ENCODE measurements around the gene AZIN2.
"Not testable (repeated sequence)": the region's sequence is repeated elsewhere in the genome, so short reads cannot be mapped to it uniquely, and the experiment has no call there.

AZIN2 gene

DNA sequence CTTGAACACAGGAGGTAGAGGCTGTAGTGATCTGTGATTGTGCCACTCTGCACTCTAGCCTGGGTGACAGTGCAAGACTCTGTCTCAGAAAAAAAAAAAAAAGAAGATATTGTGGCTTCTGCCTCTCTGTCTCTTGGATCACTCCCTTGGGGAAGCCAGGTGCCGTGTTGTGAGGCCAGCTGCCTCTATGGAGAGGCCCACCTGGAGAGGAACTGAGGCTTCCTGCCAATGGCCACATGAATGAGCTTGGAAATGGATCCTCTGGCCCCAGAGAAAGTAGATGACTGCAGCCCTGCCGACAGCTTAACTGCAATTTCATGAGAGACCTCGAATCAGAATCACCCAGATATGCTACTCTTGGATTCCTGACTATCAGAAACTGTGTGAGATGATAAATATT is 24.5 kb upstream of the AZIN2 start:
- DNase-seq (ENCODE audit: extremely low spot score) = no peak
- ChIA-PET POLR2A (interaction anchor here (0.7 kb wide), 1 partner anchor 125 kb away, joined by 3 read pairs; no protein-coding TSS in a partner anchor), CTCF (interaction anchor here (0.7 to 5.9 kb wide), 16 partner anchors 10 to 631 kb away, joined by 3 to 107 read pairs (median 4); no protein-coding TSS in a partner anchor)
- TF ChIP-seq CTCF (IDR thresholded peaks at IDR 0.05; ENCODE audit: control extremely low read depth, extremely low read depth, low read depth, missing control alignments) = no peak

GRCh38 chr1:33057095-33057494 is 23.9 kb upstream of the AZIN2 start:
- POLR2A ChIA-PET = interaction anchor here (0.5 to 0.7 kb wide), 3 partner anchors 94 to 124 kb away, joined by 3 to 7 read pairs (median 3); no protein-coding TSS in a partner anchor
- DNase-seq (ENCODE audit: extremely low spot score) = no peak
- CTCF ChIA-PET = interaction anchor here (0.7 to 5.9 kb wide), 14 partner anchors 10 to 414 kb away, joined by 3 to 107 read pairs (median 4); no protein-coding TSS in a partner anchor
- TF ChIP-seq CTCF (IDR thresholded peaks at IDR 0.05; ENCODE audit: control extremely low read depth, extremely low read depth, low read depth, missing control alignments) = no peak

GRCh38 chr1:33060579-33061083 is 20.3 kb upstream of the AZIN2 start:
- ChIA-PET CTCF (interaction anchor here (0.9 to 1.4 kb wide), 2 partner anchors 26 to 128 kb away, joined by 3 read pairs; no protein-coding TSS in a partner anchor), POLR2A (no interaction called here)
- no peak for DNase-seq (ENCODE audit: extremely low spot score)
- no peak for TF ChIP-seq CTCF (IDR thresholded peaks at IDR 0.05; ENCODE audit: control extremely low read depth, extremely low read depth, low read depth, missing control alignments)

GRCh38 chr1:33061834-33062233 is 19.1 kb upstream of the AZIN2 start:
- DNase-seq (ENCODE audit: extremely low spot score) = no peak
- ChIA-PET CTCF (interaction anchor here (1.4 kb wide), 1 partner anchor 25 kb away, joined by 3 read pairs; no protein-coding TSS in a partner anchor), POLR2A (no interaction called here)
- no peak for TF ChIP-seq CTCF (IDR thresholded peaks at IDR 0.05; ENCODE audit: control extremely low read depth, extremely low read depth, low read depth, missing control alignments)

- DNase-seq (ENCODE audit: extremely low spot score); CTCF ChIA-PET; POLR2A ChIA-PET: not testable (repeated sequence)
These were observed 16.7 kb upstream of the AZIN2 start for GRCh38 chr1:33064284-33064683.

DNA sequence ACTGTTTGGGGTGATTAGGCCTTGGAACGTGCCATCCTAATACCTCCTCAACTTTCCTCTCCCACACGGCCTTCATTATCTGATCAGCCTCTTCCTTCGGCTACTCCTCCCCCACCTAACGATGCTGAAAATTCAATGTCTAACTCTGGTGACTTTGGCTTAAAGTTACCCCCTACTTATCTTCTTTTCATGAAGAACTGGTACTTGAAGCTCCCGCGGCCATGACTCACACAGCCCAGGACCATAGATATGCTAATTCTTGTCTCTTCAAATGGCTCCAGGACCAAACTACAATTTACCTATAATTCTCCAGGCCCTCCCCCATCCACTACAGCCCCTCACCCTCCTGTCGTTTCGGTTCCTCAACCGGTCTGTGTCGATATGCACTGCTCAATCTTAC is 15.7 kb upstream of the AZIN2 start:
- no peak for DNase-seq (ENCODE audit: extremely low spot score)
- POLR2A ChIA-PET = no interaction called here
- no peak for TF ChIP-seq CTCF (IDR thresholded peaks at IDR 0.05; ENCODE audit: control extremely low read depth, extremely low read depth, low read depth, missing control alignments)
- CTCF ChIA-PET = no interaction called here

GRCh38 chr1:33066477-33066876 is 14.5 kb upstream of the AZIN2 start:
- DNase-seq (ENCODE audit: extremely low spot score); POLR2A ChIA-PET: not testable (repeated sequence)
- CTCF ChIA-PET = interaction anchor here (1.6 kb wide), 1 partner anchor 10 kb away, joined by 5 read pairs; no protein-coding TSS in a partner anchor

- DNase-seq (ENCODE audit: extremely low spot score); CTCF ChIA-PET; POLR2A ChIA-PET: not testable (repeated sequence)
These were observed 12.8 kb upstream of the AZIN2 start for GRCh38 chr1:33068108-33068507.
